GM12878 (cell line): Measurements from ENCODE around the gene PROX1. TPM values are rescaled to one million over a fixed set of nuclear protein-coding genes. Genes with fewer than 3 reads are reported as not detected.

ENCODE experiments used
- ATAC-seq: fragments of 200-7000 bp; cut with Tn5 transposase; 3 replicates; pipeline ENCODE4 v1.9.1; 2020; ENCODE audit warnings: mild to moderate bottlenecking, moderate library complexity
- BruUV-seq: library from RNA; stranded (reverse); fragments of 400-500 nt; replicated peaks from 2 replicates; lab custom pipeline; 2021; lab: Mats Ljungman, UMichigan
- CTCF ChIA-PET: fragments of 300-600 bp; sonication (Branson Sonifier 250); formaldehyde crosslinking; extraction: SDS; loops from one replicate; lab custom pipeline; 2021; ENCODE audit warnings: inconsistent platforms; lab: Yijun Ruan, JAX
- POLR2A ChIA-PET: fragments of 350-600 bp; formaldehyde crosslinking; extraction: SDS; loops from one replicate; lab custom pipeline; 2021; ENCODE audit warnings: inconsistent platforms; lab: Charles Lee
- RAD21 ChIA-PET: fragments of 300-600 bp; sonication (Branson Sonifier 250); formaldehyde crosslinking; loops from one replicate; lab custom pipeline; 2023; ENCODE audit warnings: antibody characterized with exemption; ENCODE audit not compliant: unreplicated experiment; lab: Charles Lee
- SMC1A ChIA-PET: fragments of 300-600 bp; sonication (Branson Sonifier 250); formaldehyde crosslinking; loops from one replicate; lab custom pipeline; 2023; ENCODE audit not compliant: unreplicated experiment, uncharacterized antibody; lab: Charles Lee
- DNase-seq: peaks from one replicate; pipeline ENCODE4 v3.0.0-alpha.2; 2011; ENCODE audit warnings: low read depth, low spot score
- FAIRE-seq: peaks from 3 replicates; lab custom pipeline; 2011; peaks lifted over from hg19 to GRCh38; lab: Jason Lieb, UNC
- H2AFZ ChIP-seq: 2 replicates; pipeline ENCODE4 v1.6.0; 2011; ENCODE audit warnings: low read depth, low read length, control low read depth; ENCODE audit not compliant: control insufficient read depth
- H3K27ac ChIP-seq: 2 replicates; pipeline ENCODE4 v1.5.1; 2011; ENCODE audit warnings: control low read depth; ENCODE audit not compliant: control insufficient read depth, insufficient read depth
- H3K27me3 ChIP-seq, 2 experiments: replicated peaks in 1 of 2; 2 replicates each; pipeline versions ENCODE4 v1.6.0 to v1.6.1; 2011; ENCODE audit warnings: low read length in 1 of 2; ENCODE audit not compliant: control insufficient read depth in 2 of 2, insufficient read depth in 2 of 2
- H3K36me3 ChIP-seq, 2 experiments: 2 replicates each; pipeline ENCODE4 v1.5.1; 2011; ENCODE audit warnings: low read length in 1 of 2; ENCODE audit not compliant: control insufficient read depth in 2 of 2, insufficient read depth in 2 of 2
- H3K4me1 ChIP-seq: 2 replicates; pipeline ENCODE4 v1.6.1; 2011; ENCODE audit warnings: mild to moderate bottlenecking, low read length, moderate library complexity, mixed read lengths; ENCODE audit not compliant: control insufficient read depth, insufficient read depth
- H3K4me2 ChIP-seq: 2 replicates; pipeline ENCODE4 v1.6.0; 2011; ENCODE audit warnings: control low read depth; ENCODE audit not compliant: control insufficient read depth, insufficient read depth
- H3K4me3 ChIP-seq: fragments of 200-600 bp; sonication (generic); 2 replicates; pipeline ENCODE4 v1.5.1; 2016
- H3K79me2 ChIP-seq: 2 replicates; pipeline ENCODE4 v1.6.0; 2011; ENCODE audit warnings: low read length; ENCODE audit not compliant: control insufficient read depth, insufficient read depth
- H3K9ac ChIP-seq: 2 replicates; pipeline ENCODE4 v1.8.0; 2011; ENCODE audit warnings: low read length, control low read depth, mixed read lengths; ENCODE audit not compliant: control insufficient read depth, insufficient read depth
- H3K9me3 ChIP-seq: replicated peaks from 3 replicates; pipeline ENCODE4 v1.5.1; 2011; ENCODE audit warnings: mild to moderate bottlenecking, low read length; ENCODE audit not compliant: control insufficient read depth, insufficient read depth
- H4K20me1 ChIP-seq: 2 replicates; pipeline ENCODE4 v1.6.0; 2011; ENCODE audit not compliant: control insufficient read depth, insufficient read depth
- DPF2 ChIP-seq: fragments of 450-650 bp; IDR thresholded peaks from 2 replicates; pipeline ENCODE4 v1.6.1; 2017; ENCODE audit warnings: mild to moderate bottlenecking
- ETV6 ChIP-seq, 2 experiments: fragments of 450-650 bp in 1 of 2; IDR thresholded peaks in 1 of 2; conservative IDR thresholded peaks in 1 of 2; 2 replicates each; pipeline ENCODE4 v1.6.1; 2014; ENCODE audit warnings: antibody characterized with exemption in 1 of 2, borderline replicate concordance in 1 of 2, low read depth in 1 of 2, mild to moderate bottlenecking in 1 of 2, moderate library complexity in 1 of 2
- FOXK2 ChIP-seq: fragments of 450-650 bp; IDR thresholded peaks from 2 replicates; pipeline ENCODE4 v1.6.1; 2017; ENCODE audit warnings: mild to moderate bottlenecking, moderate library complexity
- HDAC6 ChIP-seq: fragments of 200-600 bp; sonication (generic); IDR thresholded peaks from one replicate; pipeline ENCODE4 v1.8.0; 2017; ENCODE audit warnings: antibody characterized with exemption; ENCODE audit not compliant: unreplicated experiment
- POU2F2 ChIP-seq: IDR thresholded peaks from 3 replicates; pipeline ENCODE4 v1.6.1; 2011; ENCODE audit warnings: low read depth, mild to moderate bottlenecking, low read length, borderline replicate concordance
- RAD51 ChIP-seq: fragments of 450-650 bp; IDR thresholded peaks from 2 replicates; pipeline ENCODE4 v1.6.1; 2016; ENCODE audit warnings: moderate library complexity, mild to moderate bottlenecking, inconsistent platforms
- TARDBP ChIP-seq: IDR thresholded peaks from 2 replicates; pipeline ENCODE4 v1.6.1; 2016; ENCODE audit warnings: borderline replicate concordance
- TBL1XR1 ChIP-seq: IDR thresholded peaks from 2 replicates; pipeline ENCODE4 v1.6.1; 2012; ENCODE audit warnings: low read depth, low read length, improper control_type of control experiment
- ZNF207 ChIP-seq: fragments of 450-650 bp; IDR thresholded peaks from 2 replicates; pipeline ENCODE4 v1.6.1; 2014; ENCODE audit warnings: antibody characterized with exemption, mild to moderate bottlenecking, borderline replicate concordance
- ZZZ3 ChIP-seq: IDR thresholded peaks from 2 replicates; pipeline ENCODE4 v1.6.1; 2011; ENCODE audit warnings: low read depth; ENCODE audit not compliant: control insufficient read depth, insufficient read length
- WGBS: methylation state at CpG from one replicate; pipeline ENCODE4 v1.1.6; 2016; ENCODE audit warnings: low lambda C conversion rate; ENCODE audit not compliant: insufficient replicate concordance, insufficient coverage; ENCODE audit errors: missing lambda C conversion rate; 5-methylcytosine and 5-hydroxymethylcytosine counted together
- in situ Hi-C: fragments of 300-500 bp; cut with MboI; formaldehyde crosslinking; loops from 9 replicates; pipeline ENCODE4 v1.14.3; 2018; ENCODE audit warnings: mixed read lengths
- intact Hi-C: fragments of 100-400 bp; cut with micrococcal nuclease; formaldehyde crosslinking; loops from one replicate; pipeline ENCODE4 v1.14.2; 2022; ENCODE audit not compliant: unreplicated experiment
- polyA plus RNA-seq, 11 experiments: library from polyadenylated mRNA; depleted of rRNA in 4 of 11; unstranded in 6 of 11; stranded (reverse) in 5 of 11; fragments of >200 nt; fragmentation: Nextera tagmentation in 4 of 11; fragmentation: Illumina TruSeq in 1 of 11; extraction: Ambion mirVana in 4 of 11; extraction: Trizol in 1 of 11; gene quantifications; 1 replicate in 1 of 11; 2 replicates in 10 of 11; pipeline versions ENCODE4 v1.2.1 to v1.2.3, GENCODE V29; 2011 to 2016; ENCODE audit warnings: inconsistent platforms in 2 of 11, missing spikeins in 2 of 11, low read depth in 1 of 11
- total RNA-seq, 4 experiments: library from RNA; depleted of rRNA in 3 of 4; stranded (reverse); fragments of >200 nt in 3 of 4; fragmentation: Illumina TruSeq in 1 of 4; extraction: Trizol in 1 of 4; gene quantifications; 2 replicates each; pipeline versions ENCODE4 v1.2.1 to v1.2.3, GENCODE V29; 2013 to 2021
- TF ChIP-seq, protein P1 (sequence below): IDR thresholded peaks from 2 replicates; pipeline ENCODE4 v1.6.1; 2012; ENCODE audit warnings: low read depth, low read length, improper control_type of control experiment
- TF ChIP-seq, protein P2 (sequence below): IDR thresholded peaks from 2 replicates; pipeline ENCODE4 v1.6.1; 2011; ENCODE audit warnings: low read depth, mild to moderate bottlenecking, low read length, moderate library complexity, borderline replicate concordance; ENCODE audit errors: extremely low read depth
- TF ChIP-seq, protein P3 (sequence below): fragments of 450-650 bp; IDR thresholded peaks from 2 replicates; pipeline ENCODE4 v1.6.1; 2017; ENCODE audit warnings: low read depth, mild to moderate bottlenecking, moderate library complexity
- TF ChIP-seq, protein P4 (sequence below): fragments of 150-350 bp; IDR thresholded peaks from 2 replicates; pipeline ENCODE4 v1.6.1; 2016; ENCODE audit warnings: low read depth, low read length
- TF ChIP-seq, protein P5 (sequence below): IDR thresholded peaks from 2 replicates; pipeline ENCODE4 v1.6.1; 2012; ENCODE audit warnings: mild to moderate bottlenecking, low read depth, low read length

PROX1 gene
- total and polyA plus RNA-seq, 10 of the 15 experiments (the other 5 are each of a cell fraction or from before 2014, with no cell fraction given) = under 0.01 to 0.44 (median 0.03) TPM; not detected in 4

DNA sequence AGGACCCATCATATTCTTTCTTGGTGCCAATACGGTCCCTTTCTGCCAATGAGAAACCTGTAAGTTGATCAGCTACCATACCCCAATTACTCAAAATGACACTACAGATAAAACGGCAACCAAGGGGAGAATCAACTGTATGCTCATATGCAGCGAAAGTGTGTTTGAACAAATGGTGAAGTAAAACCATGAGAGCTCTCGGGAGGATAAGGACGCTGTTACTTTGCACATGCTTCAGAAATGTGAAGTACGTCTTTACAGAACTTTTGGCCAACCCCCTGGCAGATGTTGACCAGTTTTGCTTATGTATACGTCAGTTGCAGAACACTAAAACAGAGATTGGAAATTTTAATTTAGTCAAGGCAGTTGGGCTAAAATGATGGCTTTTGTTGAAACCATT is 79.6 kb downstream of the PROX1 start:
- Histone ChIP-seq H2AFZ (no peak overlapping the region), H3K27ac (no peak overlapping the region), H3K36me3 (no peaks in the 10 kb centered on the region), H3K27me3 (no peaks in the 10 kb centered on the region; a peak in 2 of 4 replicates), H3K4me3 (no peak overlapping the region), H3K9me3 (no peaks in the 10 kb centered on the region), H3K4me1 (no peaks in the 10 kb centered on the region), H4K20me1 (no peaks in the 10 kb centered on the region), H3K79me2 (no peaks in the 10 kb centered on the region), H3K4me2 (no peak overlapping the region), H3K9ac (no peak overlapping the region)
- CTCF ChIA-PET = no interaction called here
- SMC1A ChIA-PET = no interaction called here
- 25% methylated on average over 7 of the region's 7 CpGs for whole genome bisulfite sequencing
- ATAC-seq (no peak), DNase-seq (no peak), FAIRE-seq (no peak)
- intact Hi-C loops = no loop called here
- in situ Hi-C loops = no loop called here
- BruUV-seq = no TSS peak
- POLR2A ChIA-PET = no interaction called here
- RAD21 ChIA-PET = interaction anchor here (0.6 kb wide), 1 partner anchor 295 kb away, joined by 4 read pairs; no protein-coding TSS in a partner anchor
- TF ChIP-seq, protein P1, sequence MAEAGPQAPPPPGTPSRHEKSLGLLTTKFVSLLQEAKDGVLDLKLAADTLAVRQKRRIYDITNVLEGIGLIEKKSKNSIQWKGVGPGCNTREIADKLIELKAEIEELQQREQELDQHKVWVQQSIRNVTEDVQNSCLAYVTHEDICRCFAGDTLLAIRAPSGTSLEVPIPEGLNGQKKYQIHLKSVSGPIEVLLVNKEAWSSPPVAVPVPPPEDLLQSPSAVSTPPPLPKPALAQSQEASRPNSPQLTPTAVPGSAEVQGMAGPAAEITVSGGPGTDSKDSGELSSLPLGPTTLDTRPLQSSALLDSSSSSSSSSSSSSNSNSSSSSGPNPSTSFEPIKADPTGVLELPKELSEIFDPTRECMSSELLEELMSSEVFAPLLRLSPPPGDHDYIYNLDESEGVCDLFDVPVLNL = no peak
- TF ChIP-seq ETV6 (conservative IDR thresholded peaks at IDR 0.05 in 1 of 2, IDR thresholded peaks at IDR 0.05 in 1 of 2; ENCODE audit: borderline replicate concordance in 1 of 2, low read depth in 1 of 2) (no peak), HDAC6 (no peak), ZNF207 (no peak), RAD51 (no peak), POU2F2 (no peak), DPF2 (no peak), ZZZ3 (no peak), TARDBP (no peak), TBL1XR1 (no peak), FOXK2 (no peak)
- TF ChIP-seq, protein P2, sequence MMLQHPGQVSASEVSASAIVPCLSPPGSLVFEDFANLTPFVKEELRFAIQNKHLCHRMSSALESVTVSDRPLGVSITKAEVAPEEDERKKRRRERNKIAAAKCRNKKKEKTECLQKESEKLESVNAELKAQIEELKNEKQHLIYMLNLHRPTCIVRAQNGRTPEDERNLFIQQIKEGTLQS = no peak
- TF ChIP-seq, protein P3, sequence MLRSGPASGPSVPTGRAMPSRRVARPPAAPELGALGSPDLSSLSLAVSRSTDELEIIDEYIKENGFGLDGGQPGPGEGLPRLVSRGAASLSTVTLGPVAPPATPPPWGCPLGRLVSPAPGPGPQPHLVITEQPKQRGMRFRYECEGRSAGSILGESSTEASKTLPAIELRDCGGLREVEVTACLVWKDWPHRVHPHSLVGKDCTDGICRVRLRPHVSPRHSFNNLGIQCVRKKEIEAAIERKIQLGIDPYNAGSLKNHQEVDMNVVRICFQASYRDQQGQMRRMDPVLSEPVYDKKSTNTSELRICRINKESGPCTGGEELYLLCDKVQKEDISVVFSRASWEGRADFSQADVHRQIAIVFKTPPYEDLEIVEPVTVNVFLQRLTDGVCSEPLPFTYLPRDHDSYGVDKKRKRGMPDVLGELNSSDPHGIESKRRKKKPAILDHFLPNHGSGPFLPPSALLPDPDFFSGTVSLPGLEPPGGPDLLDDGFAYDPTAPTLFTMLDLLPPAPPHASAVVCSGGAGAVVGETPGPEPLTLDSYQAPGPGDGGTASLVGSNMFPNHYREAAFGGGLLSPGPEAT = no peak
- TF ChIP-seq, protein P4, sequence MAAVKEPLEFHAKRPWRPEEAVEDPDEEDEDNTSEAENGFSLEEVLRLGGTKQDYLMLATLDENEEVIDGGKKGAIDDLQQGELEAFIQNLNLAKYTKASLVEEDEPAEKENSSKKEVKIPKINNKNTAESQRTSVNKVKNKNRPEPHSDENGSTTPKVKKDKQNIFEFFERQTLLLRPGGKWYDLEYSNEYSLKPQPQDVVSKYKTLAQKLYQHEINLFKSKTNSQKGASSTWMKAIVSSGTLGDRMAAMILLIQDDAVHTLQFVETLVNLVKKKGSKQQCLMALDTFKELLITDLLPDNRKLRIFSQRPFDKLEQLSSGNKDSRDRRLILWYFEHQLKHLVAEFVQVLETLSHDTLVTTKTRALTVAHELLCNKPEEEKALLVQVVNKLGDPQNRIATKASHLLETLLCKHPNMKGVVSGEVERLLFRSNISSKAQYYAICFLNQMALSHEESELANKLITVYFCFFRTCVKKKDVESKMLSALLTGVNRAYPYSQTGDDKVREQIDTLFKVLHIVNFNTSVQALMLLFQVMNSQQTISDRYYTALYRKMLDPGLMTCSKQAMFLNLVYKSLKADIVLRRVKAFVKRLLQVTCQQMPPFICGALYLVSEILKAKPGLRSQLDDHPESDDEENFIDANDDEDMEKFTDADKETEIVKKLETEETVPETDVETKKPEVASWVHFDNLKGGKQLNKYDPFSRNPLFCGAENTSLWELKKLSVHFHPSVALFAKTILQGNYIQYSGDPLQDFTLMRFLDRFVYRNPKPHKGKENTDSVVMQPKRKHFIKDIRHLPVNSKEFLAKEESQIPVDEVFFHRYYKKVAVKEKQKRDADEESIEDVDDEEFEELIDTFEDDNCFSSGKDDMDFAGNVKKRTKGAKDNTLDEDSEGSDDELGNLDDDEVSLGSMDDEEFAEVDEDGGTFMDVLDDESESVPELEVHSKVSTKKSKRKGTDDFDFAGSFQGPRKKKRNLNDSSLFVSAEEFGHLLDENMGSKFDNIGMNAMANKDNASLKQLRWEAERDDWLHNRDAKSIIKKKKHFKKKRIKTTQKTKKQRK = no peak
- TF ChIP-seq, protein P5, sequence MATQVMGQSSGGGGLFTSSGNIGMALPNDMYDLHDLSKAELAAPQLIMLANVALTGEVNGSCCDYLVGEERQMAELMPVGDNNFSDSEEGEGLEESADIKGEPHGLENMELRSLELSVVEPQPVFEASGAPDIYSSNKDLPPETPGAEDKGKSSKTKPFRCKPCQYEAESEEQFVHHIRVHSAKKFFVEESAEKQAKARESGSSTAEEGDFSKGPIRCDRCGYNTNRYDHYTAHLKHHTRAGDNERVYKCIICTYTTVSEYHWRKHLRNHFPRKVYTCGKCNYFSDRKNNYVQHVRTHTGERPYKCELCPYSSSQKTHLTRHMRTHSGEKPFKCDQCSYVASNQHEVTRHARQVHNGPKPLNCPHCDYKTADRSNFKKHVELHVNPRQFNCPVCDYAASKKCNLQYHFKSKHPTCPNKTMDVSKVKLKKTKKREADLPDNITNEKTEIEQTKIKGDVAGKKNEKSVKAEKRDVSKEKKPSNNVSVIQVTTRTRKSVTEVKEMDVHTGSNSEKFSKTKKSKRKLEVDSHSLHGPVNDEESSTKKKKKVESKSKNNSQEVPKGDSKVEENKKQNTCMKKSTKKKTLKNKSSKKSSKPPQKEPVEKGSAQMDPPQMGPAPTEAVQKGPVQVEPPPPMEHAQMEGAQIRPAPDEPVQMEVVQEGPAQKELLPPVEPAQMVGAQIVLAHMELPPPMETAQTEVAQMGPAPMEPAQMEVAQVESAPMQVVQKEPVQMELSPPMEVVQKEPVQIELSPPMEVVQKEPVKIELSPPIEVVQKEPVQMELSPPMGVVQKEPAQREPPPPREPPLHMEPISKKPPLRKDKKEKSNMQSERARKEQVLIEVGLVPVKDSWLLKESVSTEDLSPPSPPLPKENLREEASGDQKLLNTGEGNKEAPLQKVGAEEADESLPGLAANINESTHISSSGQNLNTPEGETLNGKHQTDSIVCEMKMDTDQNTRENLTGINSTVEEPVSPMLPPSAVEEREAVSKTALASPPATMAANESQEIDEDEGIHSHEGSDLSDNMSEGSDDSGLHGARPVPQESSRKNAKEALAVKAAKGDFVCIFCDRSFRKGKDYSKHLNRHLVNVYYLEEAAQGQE = no peak
